CD4-positive, alpha-beta T cell (primary cell): ENCODE measurements around the gene IL37. TPM values are rescaled to one million over a fixed set of nuclear protein-coding genes. Genes with fewer than 3 reads are reported as not detected.
A peak's percentile ranks its signal among the peaks of the same experiment; 100 is the strongest.

Experiments
- ATAC-seq: fragments of 200-7000 bp; cut with Tn5 transposase; one replicate; pipeline ENCODE4 v1.10.0; 2022; ENCODE audit warnings: mild to moderate bottlenecking; ENCODE audit not compliant: poor library complexity
- CTCF ChIA-PET: fragments of 350-600 bp; sonication (Branson Sonifier 250); formaldehyde crosslinking; loops from one replicate; lab custom pipeline; 2021; ENCODE audit warnings: antibody characterized with exemption, inconsistent platforms; lab: Charles Lee
- POLR2A ChIA-PET: fragments of 350-600 bp; sonication (Branson Sonifier 250); formaldehyde crosslinking; loops from one replicate; lab custom pipeline; 2021; ENCODE audit warnings: antibody characterized with exemption, inconsistent platforms; lab: Charles Lee
- DNase-seq, 14 experiments: peaks; one replicate each; pipeline ENCODE4 v3.0.0-alpha.2; 2013 to 2020; ENCODE audit warnings: mixed read lengths in 2 of 14
- H3K27ac ChIP-seq, 2 donors: one replicate each; pipeline versions ENCODE4 v1.5.1 to v1.7.0; 2013; ENCODE audit warnings: low read length in 2 of 2, low read depth in 1 of 2, mild to moderate bottlenecking in 1 of 2
- H3K27me3 ChIP-seq, 2 experiments: 1 replicate in 1 of 2; 2 replicates in 1 of 2; pipeline versions ENCODE4 v1.6.1 to v1.7.0; 2013; ENCODE audit warnings: low read length in 2 of 2, control low read depth in 1 of 2, mild to moderate bottlenecking in 1 of 2, moderate library complexity in 1 of 2; ENCODE audit not compliant: insufficient read depth in 2 of 2, control insufficient read depth in 1 of 2
- H3K36me3 ChIP-seq: one replicate; pipeline ENCODE4 v1.6.1; 2013; ENCODE audit warnings: low read length, control low read depth; ENCODE audit not compliant: insufficient read depth
- H3K4me1 ChIP-seq: one replicate; pipeline ENCODE4 v1.6.1; 2013; ENCODE audit warnings: low read length, control low read depth; ENCODE audit not compliant: insufficient read depth
- H3K4me3 ChIP-seq: one replicate; pipeline ENCODE4 v1.5.1; 2013; ENCODE audit warnings: mild to moderate bottlenecking, low read length, moderate library complexity
- H3K9me3 ChIP-seq, 2 experiments: 1 replicate in 1 of 2; 2 replicates in 1 of 2; pipeline versions ENCODE4 v1.6.1 to v1.7.0; 2013; ENCODE audit warnings: low read length in 2 of 2, mild to moderate bottlenecking in 2 of 2, control low read depth in 1 of 2, moderate library complexity in 1 of 2; ENCODE audit not compliant: control insufficient read depth in 1 of 2, insufficient read depth in 1 of 2
- H3K27ac Mint-ChIP-seq: one replicate; pipeline ENCODE4 v1.8.0; 2020; ENCODE audit warnings: mixed read lengths
- H3K27me3 Mint-ChIP-seq: one replicate; pipeline ENCODE4 v1.8.0; 2021; ENCODE audit warnings: mixed read lengths
- H3K36me3 Mint-ChIP-seq: one replicate; pipeline ENCODE4 v1.8.0; 2021; ENCODE audit warnings: low read depth, mixed read lengths
- H3K4me1 Mint-ChIP-seq: one replicate; pipeline ENCODE4 v1.8.0; 2021; ENCODE audit warnings: low read depth, mixed read lengths
- H3K4me3 Mint-ChIP-seq: one replicate; pipeline ENCODE4 v1.8.0; 2020; ENCODE audit warnings: mild to moderate bottlenecking, mixed read lengths
- H3K9me3 Mint-ChIP-seq: one replicate; pipeline ENCODE4 v1.8.0; 2020; ENCODE audit warnings: mixed read lengths
- CTCF ChIP-seq: fragments of 200-600 bp; IDR thresholded peaks from one replicate; pipeline ENCODE4 v1.8.0; 2022; ENCODE audit warnings: antibody characterized with exemption, mild to moderate bottlenecking
- intact Hi-C, 2 experiments: fragments of 100-400 bp; cut with DNase I in 1 of 2; cut with micrococcal nuclease in 1 of 2; formaldehyde crosslinking; loops; one replicate each; pipeline versions ENCODE4 v1.15.1 to v1.9.0; 2023 to 2025; cut with DNase I, micrococcal nuclease
- total RNA-seq, 174 experiments: library from RNA in 2 of 174; stranded (reverse) in 2 of 174; gene quantifications; one replicate each; pipeline ENCODE4 v1.2.3 and lab custom pipeline; 2021 to 2026

The IL37 gene
- total RNA-seq, 2 experiments from 2014 or later: not detected

GRCh38 chr2:112957511-112957910 is 46.5 kb downstream of the IL37 start:
- Mint-ChIP-seq H3K4me1 (no peaks in the 10 kb centered on the region), H3K27ac (no peak overlapping the region), H3K36me3 (no peaks in the 10 kb centered on the region), H3K4me3 (no peak overlapping the region), H3K9me3 (no peaks in the 10 kb centered on the region), H3K27me3 (no peaks in the 10 kb centered on the region)
- Histone ChIP-seq H3K4me3 (no peak overlapping the region), H3K36me3 (no peaks in the 10 kb centered on the region), H3K4me1 (no peaks in the 10 kb centered on the region), H3K27me3 (peaks cover 0 to 3% of the 10 kb centered on the region in 2 experiments), H3K27ac (no peak overlapping the region), H3K9me3 (no peaks in the 10 kb centered on the region)
- ChIA-PET POLR2A (no interaction called here), CTCF (interaction anchor here (0.5 kb wide), 1 partner anchor 53 kb away, joined by 4 read pairs; no protein-coding TSS in a partner anchor)
- intact Hi-C loops: no loop called here
- no peak for ATAC-seq
- no peak for DNase-seq
- no peak for TF ChIP-seq CTCF

GRCh38 chr2:112958428-112959108 is 47.6 kb downstream of the IL37 start:
- no peaks in the 10 kb centered on the region for H3K9me3 ChIP-seq
- peak; percentile 93 for TF ChIP-seq CTCF
- H3K27me3 ChIP-seq: peaks cover 0 to 3% of the 10 kb centered on the region in 2 experiments
- no peaks in the 10 kb centered on the region for H3K27me3 Mint-ChIP-seq
- ATAC-seq (peak; percentile 77), DNase-seq (peak in 8 of 14 experiments; percentile 8 to 77 (median 34))
- no peak overlapping the region for H3K27ac Mint-ChIP-seq
- intact Hi-C loops: loop anchor here (1.0 to 2.0 kb wide), 3 partner anchors 206 to 358 kb away; no protein-coding TSS in a partner anchor
- ChIA-PET POLR2A (interaction anchor here (1.3 kb wide), 1 partner anchor 39 kb away, joined by 4 read pairs; no protein-coding TSS in a partner anchor), CTCF (interaction anchor here (0.7 kb wide), 2 partner anchors 9 to 12 kb away, joined by 3 to 6 read pairs; no protein-coding TSS in a partner anchor)
- no peaks in the 10 kb centered on the region for H3K4me1 ChIP-seq
- H3K27ac ChIP-seq: no peak overlapping the region
- no peaks in the 10 kb centered on the region for H3K4me1 Mint-ChIP-seq
- H3K4me3 Mint-ChIP-seq: no peak overlapping the region
- no peak overlapping the region for H3K4me3 ChIP-seq
- no peaks in the 10 kb centered on the region for H3K36me3 ChIP-seq
- H3K36me3 Mint-ChIP-seq: no peaks in the 10 kb centered on the region
- H3K9me3 Mint-ChIP-seq: no peaks in the 10 kb centered on the region

- H3K27me3 ChIP-seq: peaks cover 0 to 3% of the 10 kb centered on the region in 2 experiments
- TF ChIP-seq CTCF: peak; percentile 38
- Mint-ChIP-seq H3K9me3 (no peaks in the 10 kb centered on the region), H3K27me3 (no peaks in the 10 kb centered on the region), H3K4me3 (no peak overlapping the region), H3K36me3 (no peaks in the 10 kb centered on the region), H3K4me1 (no peaks in the 10 kb centered on the region), H3K27ac (no peak overlapping the region)
- CTCF ChIA-PET: interaction anchor here (0.7 kb wide), 2 partner anchors 8 to 12 kb away, joined by 3 to 6 read pairs; no protein-coding TSS in a partner anchor
- intact Hi-C loops: loop anchor here (1.0 to 2.0 kb wide), 3 partner anchors 206 to 359 kb away; no protein-coding TSS in a partner anchor
- H3K36me3 ChIP-seq: no peaks in the 10 kb centered on the region
- no peak overlapping the region for H3K27ac ChIP-seq
- POLR2A ChIA-PET: interaction anchor here (1.3 kb wide), 1 partner anchor 38 kb away, joined by 4 read pairs; no protein-coding TSS in a partner anchor
- DNase-seq: no peak
- H3K4me1 ChIP-seq: no peaks in the 10 kb centered on the region
- H3K9me3 ChIP-seq: no peaks in the 10 kb centered on the region
- ATAC-seq: no peak
- H3K4me3 ChIP-seq: no peak overlapping the region
These were observed 48.3 kb downstream of the IL37 start for GRCh38 chr2:112959109-112959812.
